GM19035 (cell line): Measurements from ENCODE around the gene ULBP2.
"Not testable (repeated sequence)": the region's sequence is repeated elsewhere in the genome, so short reads cannot be mapped to it uniquely, and the experiment has no call there.

Experiments
- ATAC-seq: cut with Tn5 transposase; IDR thresholded peaks from one replicate; pipeline ENCODE4 v1.9.1; 2021; ENCODE audit not compliant: unreplicated experiment

The ULBP2 gene

GRCh38 chr6:149925974-149926777 lies 15.6 kb upstream of the ULBP2 start:
- no peak for ATAC-seq

- not testable (repeated sequence) for ATAC-seq
These were observed 14.8 kb upstream of the ULBP2 start for GRCh38 chr6:149927025-149927424.

- ATAC-seq: no peak
These were observed 12.4 kb upstream of the ULBP2 start for GRCh38 chr6:149929422-149929821.

- no peak for ATAC-seq
These were observed 10.3 kb upstream of the ULBP2 start for GRCh38 chr6:149931501-149931900.

- ATAC-seq: no peak
These were observed 8.8 kb upstream of the ULBP2 start for GRCh38 chr6:149933036-149933435.

GRCh38 chr6:149933461-149933860 lies 8.4 kb upstream of the ULBP2 start:
- ATAC-seq: no peak

- ATAC-seq: no peak
These were observed 7.3 kb upstream of the ULBP2 start for GRCh38 chr6:149934249-149935156.

- ATAC-seq: no peak
These were observed 6.6 kb upstream of the ULBP2 start for GRCh38 chr6:149935246-149935645.

GRCh38 chr6:149935668-149936067 lies 6.1 kb upstream of the ULBP2 start:
- no peak for ATAC-seq

GRCh38 chr6:149936743-149937142 lies 5.1 kb upstream of the ULBP2 start:
- no peak for ATAC-seq

GRCh38 chr6:149938013-149938570 lies 3.7 kb upstream of the ULBP2 start:
- ATAC-seq: not testable (repeated sequence)

GRCh38 chr6:149938571-149939355 lies 3.1 kb upstream of the ULBP2 start:
- ATAC-seq: peak; percentile 76

- no peak for ATAC-seq
These were observed 2.5 kb upstream of the ULBP2 start for GRCh38 chr6:149939356-149939648.

GRCh38 chr6:149939909-149940671 lies 1.7 kb upstream of the ULBP2 start:
- ATAC-seq: no peak

GRCh38 chr6:149940672-149940982 lies 1.2 kb upstream of the ULBP2 start:
- no peak for ATAC-seq

GRCh38 chr6:149942461-149942829 lies 631 bp downstream of the ULBP2 start:
- no peak for ATAC-seq

GRCh38 chr6:149943321-149943720 lies 1.5 kb downstream of the ULBP2 start:
- not testable (repeated sequence) for ATAC-seq

- not testable (repeated sequence) for ATAC-seq
These were observed 3.5 kb downstream of the ULBP2 start for GRCh38 chr6:149945276-149945675.

GRCh38 chr6:149946631-149947030 lies 4.8 kb downstream of the ULBP2 start:
- not testable (repeated sequence) for ATAC-seq

GRCh38 chr6:149947533-149947932 lies 5.7 kb downstream of the ULBP2 start:
- ATAC-seq: not testable (repeated sequence)
